ENCODE results near the gene LRP1B.

LRP1B gene

DNA sequence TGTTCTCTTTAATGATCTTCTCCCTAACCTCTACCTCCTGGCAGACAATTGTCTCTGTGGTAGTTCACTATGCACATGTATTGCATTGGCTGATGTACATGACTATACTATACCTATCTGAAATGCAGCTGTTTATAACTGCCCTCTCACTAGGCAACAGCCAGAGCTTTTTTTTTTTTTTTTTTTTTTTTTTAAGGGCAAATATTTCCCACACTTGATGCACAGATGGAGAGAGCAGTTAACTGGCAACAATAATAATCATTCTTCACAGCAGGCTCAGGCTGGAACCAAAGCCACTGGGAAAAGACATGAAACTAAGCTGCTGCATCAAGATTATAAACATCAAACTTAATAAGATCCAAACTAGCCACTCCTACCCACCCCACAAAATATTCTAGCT is 707.7 kb downstream of the LRP1B start:
- no peak overlapping the region for H3K9ac ChIP-seq (ENCODE audit: low read length)
- no peaks in the 10 kb centered on the region for H3K27me3 ChIP-seq (replicated peaks; ENCODE audit: control insufficient read depth, insufficient read depth, low read length)
- no peak overlapping the region for H3K4me3 ChIP-seq (ENCODE audit: low read length)
- no peaks in the 10 kb centered on the region for H3K4me1 ChIP-seq (ENCODE audit: control insufficient read depth, insufficient read depth, low read length)
- no peaks in the 10 kb centered on the region for H3K9me3 ChIP-seq (ENCODE audit: control insufficient read depth, low read length)
- no peaks in the 10 kb centered on the region for H3K36me3 ChIP-seq (ENCODE audit: control insufficient read depth, insufficient read depth, low read length, severe bottlenecking)
- no peak for DNase-seq (ENCODE audit: low read depth)

DNA sequence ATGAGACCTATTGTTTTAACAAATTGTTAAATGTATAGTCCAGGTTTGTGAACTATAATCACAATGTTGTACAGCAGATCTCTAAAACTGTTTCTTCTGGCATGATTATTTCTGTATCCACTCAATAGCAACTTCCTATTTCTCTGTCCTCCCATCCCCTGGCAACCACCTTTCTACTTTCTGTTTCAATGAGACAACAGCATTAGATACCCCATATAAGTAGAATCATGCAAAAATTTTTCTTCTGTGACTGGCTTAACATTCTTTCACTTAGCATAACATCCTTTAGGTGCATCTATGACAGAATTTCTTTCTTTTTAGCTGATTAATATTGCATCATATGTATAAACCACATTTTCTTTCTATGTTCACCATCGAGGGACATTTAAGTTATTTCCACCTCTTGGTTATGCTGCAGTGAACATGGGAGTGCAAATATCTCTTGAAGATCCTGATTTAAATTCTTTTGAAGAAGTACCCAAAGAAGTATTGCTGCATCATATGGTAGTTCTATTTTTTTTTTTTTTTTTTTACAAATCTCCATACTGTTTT is 713.5 kb downstream of the LRP1B start:
- H3K9ac ChIP-seq (ENCODE audit: low read length), result no peak overlapping the region
- H3K4me3 ChIP-seq (ENCODE audit: low read length), result no peak overlapping the region
- no peak for DNase-seq (ENCODE audit: low read depth)
- H3K36me3 ChIP-seq (ENCODE audit: control insufficient read depth, insufficient read depth, low read length, severe bottlenecking), result no peaks in the 10 kb centered on the region
- H3K4me1 ChIP-seq (ENCODE audit: control insufficient read depth, insufficient read depth, low read length), result no peaks in the 10 kb centered on the region
- no peaks in the 10 kb centered on the region for H3K27me3 ChIP-seq (replicated peaks; ENCODE audit: control insufficient read depth, insufficient read depth, low read length)
- H3K9me3 ChIP-seq (ENCODE audit: control insufficient read depth, low read length), result no peaks in the 10 kb centered on the region

DNA sequence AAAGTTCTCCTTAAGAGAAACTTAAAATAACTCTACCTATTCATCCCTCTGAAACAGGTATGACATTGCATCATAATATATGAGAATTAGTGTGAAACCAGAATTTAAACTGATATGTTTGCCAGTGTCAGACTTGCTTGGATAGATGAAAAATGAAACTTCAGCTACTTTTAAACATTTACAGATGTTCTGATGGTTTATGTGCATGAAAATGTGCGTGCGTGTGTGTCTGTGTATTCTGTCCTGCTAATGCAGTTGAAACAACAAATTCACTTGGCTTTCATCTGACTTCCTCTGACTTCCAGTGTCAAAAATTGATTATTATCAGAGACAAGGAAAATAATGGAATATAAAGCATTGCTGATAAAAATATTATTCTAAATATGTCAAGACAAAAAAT is 719.4 kb downstream of the LRP1B start:
- Histone ChIP-seq H3K9me3 (ENCODE audit: control insufficient read depth, low read length) (no peaks in the 10 kb centered on the region), H3K36me3 (ENCODE audit: control insufficient read depth, insufficient read depth, low read length, severe bottlenecking) (no peaks in the 10 kb centered on the region), H3K4me3 (ENCODE audit: low read length) (no peak overlapping the region), H3K4me1 (ENCODE audit: control insufficient read depth, insufficient read depth, low read length) (no peaks in the 10 kb centered on the region), H3K9ac (ENCODE audit: low read length) (no peak overlapping the region), H3K27me3 (replicated peaks; ENCODE audit: control insufficient read depth, insufficient read depth, low read length) (no peaks in the 10 kb centered on the region)
- peak; percentile 38 for DNase-seq (ENCODE audit: low read depth)

DNA sequence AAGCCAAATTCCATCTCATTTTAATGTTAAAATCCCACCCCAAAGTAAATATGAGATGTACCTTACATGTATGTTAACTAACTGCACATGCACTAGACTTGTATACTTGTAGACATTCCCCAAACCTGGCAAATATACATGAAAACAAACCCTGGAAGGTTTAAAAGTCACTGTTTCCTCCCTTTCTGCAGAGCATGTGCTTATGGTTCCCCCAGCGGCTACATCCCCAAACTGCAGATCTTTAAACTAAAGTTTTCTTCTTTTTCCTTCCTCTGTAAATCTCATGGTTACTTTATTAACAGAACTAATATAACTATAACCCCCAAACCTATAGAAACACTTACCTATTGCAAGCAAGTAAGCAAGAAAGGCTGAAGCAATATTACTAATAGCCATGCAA is 731.5 kb downstream of the LRP1B start:
- Histone ChIP-seq H3K36me3 (ENCODE audit: control insufficient read depth, insufficient read depth, low read length, severe bottlenecking) (no peaks in the 10 kb centered on the region), H3K27me3 (replicated peaks; ENCODE audit: control insufficient read depth, insufficient read depth, low read length) (no peaks in the 10 kb centered on the region), H3K9me3 (ENCODE audit: control insufficient read depth, low read length) (no peaks in the 10 kb centered on the region), H3K9ac (ENCODE audit: low read length) (no peak overlapping the region), H3K4me1 (ENCODE audit: control insufficient read depth, insufficient read depth, low read length) (no peaks in the 10 kb centered on the region), H3K4me3 (ENCODE audit: low read length) (no peak overlapping the region)
- peak; percentile 18 for DNase-seq (ENCODE audit: low read depth)

DNA sequence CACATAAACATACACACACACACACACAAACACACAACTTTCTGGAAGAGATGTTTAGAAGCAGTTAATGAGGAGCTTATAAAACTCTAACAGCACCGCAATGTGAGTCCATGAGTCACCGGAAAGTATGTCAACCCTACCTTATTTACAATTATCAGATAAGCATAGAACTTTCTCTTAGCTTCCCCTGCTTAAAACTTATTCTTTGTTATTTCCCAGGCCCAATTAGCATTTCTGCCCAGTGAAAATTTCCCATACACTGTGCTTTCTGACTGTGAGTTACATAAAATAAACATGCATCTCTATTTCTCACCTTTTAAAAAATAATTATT is 737.6 kb downstream of the LRP1B start:
- peak; percentile 48 for DNase-seq (ENCODE audit: low read depth)
- H3K4me3 ChIP-seq (ENCODE audit: low read length), result no peak overlapping the region

DNA sequence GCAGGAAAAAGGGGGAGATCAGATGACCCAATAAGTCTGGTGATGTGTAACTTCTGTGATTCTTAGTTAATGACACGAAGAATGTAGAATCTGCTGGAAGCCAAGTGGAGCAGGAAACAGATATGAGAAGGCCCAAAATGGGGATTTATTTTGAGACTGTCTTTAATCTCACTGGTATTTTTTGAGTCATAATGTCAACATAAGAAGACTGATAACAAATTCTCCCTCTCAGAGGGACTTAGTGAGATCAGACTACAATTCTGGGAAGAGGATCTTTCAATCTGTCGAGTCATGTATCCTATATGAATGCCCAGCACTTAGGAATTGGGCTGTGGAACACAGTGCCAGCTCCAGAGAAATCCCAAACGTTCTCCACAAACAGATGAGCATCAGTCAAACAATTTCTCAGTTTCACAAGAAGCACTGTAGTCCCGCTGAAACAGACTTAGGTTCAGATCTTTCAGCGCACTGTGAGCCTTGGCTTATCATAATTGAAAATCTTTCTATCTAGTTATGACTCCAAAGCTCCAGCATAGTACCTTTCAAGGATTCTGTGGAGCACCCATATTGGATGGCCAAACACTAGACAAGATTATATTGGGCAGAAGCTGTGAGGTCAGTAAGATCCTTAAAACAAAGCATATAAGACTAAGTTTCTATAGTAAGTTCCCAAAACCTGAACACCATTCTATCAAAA is 738.2 kb downstream of the LRP1B start:
- H3K9ac ChIP-seq (ENCODE audit: low read length), result no peak overlapping the region
- H3K9me3 ChIP-seq (ENCODE audit: control insufficient read depth, low read length), result no peaks in the 10 kb centered on the region
- DNase-seq (ENCODE audit: low read depth), result peak; percentile 61
- no peaks in the 10 kb centered on the region for H3K36me3 ChIP-seq (ENCODE audit: control insufficient read depth, insufficient read depth, low read length, severe bottlenecking)
- H3K4me1 ChIP-seq (ENCODE audit: control insufficient read depth, insufficient read depth, low read length), result peaks cover 4% of the 10 kb centered on the region
- no peaks in the 10 kb centered on the region for H3K27me3 ChIP-seq (replicated peaks; ENCODE audit: control insufficient read depth, insufficient read depth, low read length)
- H3K4me3 ChIP-seq (ENCODE audit: low read length), result no peak overlapping the region

More for the DNA sequence above, 737.6 kb downstream of the LRP1B start:
- Histone ChIP-seq H3K36me3 (ENCODE audit: control insufficient read depth, insufficient read depth, low read length, severe bottlenecking) (no peaks in the 10 kb centered on the region), H3K9me3 (ENCODE audit: control insufficient read depth, low read length) (no peaks in the 10 kb centered on the region), H3K27me3 (replicated peaks; ENCODE audit: control insufficient read depth, insufficient read depth, low read length) (no peaks in the 10 kb centered on the region), H3K4me1 (ENCODE audit: control insufficient read depth, insufficient read depth, low read length) (peaks cover 4% of the 10 kb centered on the region), H3K9ac (ENCODE audit: low read length) (no peak overlapping the region)

DNA sequence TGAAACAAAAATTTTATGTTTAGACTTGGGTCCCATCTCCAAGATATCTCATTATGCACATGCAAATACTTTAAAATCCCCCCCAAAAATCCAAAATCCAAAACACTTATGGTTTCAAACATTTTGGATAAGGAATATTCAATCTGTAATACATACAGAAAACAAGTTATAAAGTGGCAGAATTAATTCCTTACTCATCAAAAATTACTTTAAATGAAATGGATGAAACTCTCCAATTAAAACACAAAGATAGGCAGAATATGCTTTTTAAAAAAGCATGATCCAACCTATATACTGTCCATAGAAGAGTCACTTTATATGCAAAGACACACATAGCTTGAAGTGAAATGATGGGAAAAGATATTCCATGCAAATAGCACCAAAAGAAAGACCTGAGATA is 744.6 kb downstream of the LRP1B start:
- H3K4me1 ChIP-seq (ENCODE audit: control insufficient read depth, insufficient read depth, low read length), result no peaks in the 10 kb centered on the region
- no peak for DNase-seq (ENCODE audit: low read depth)
- no peaks in the 10 kb centered on the region for H3K9me3 ChIP-seq (ENCODE audit: control insufficient read depth, low read length)
- H3K27me3 ChIP-seq (replicated peaks; ENCODE audit: control insufficient read depth, insufficient read depth, low read length), result no peaks in the 10 kb centered on the region
- no peak overlapping the region for H3K9ac ChIP-seq (ENCODE audit: low read length)
- H3K36me3 ChIP-seq (ENCODE audit: control insufficient read depth, insufficient read depth, low read length, severe bottlenecking), result no peaks in the 10 kb centered on the region
- no peak overlapping the region for H3K4me3 ChIP-seq (ENCODE audit: low read length)

DNA sequence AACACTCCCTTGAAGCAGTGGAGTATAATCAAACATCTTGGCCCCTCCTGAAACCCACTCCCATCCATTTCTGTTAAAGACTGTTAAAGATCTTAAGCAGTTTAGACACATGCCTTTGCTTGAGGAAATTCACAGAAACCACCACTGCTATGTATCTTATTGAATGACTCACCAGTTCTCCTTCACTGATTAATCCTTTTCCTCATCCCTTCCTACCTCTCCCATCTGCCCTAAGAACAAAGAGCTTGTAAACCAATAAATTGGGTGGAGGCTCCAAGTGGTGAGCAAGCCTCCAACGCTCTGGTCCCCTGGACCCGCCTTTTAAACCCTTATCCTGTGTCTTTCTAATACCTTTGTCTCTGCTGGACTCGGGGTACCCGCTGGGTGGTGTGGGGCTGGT is 746.1 kb downstream of the LRP1B start:
- Histone ChIP-seq H3K4me3 (ENCODE audit: low read length) (no peak overlapping the region), H3K36me3 (ENCODE audit: control insufficient read depth, insufficient read depth, low read length, severe bottlenecking) (no peaks in the 10 kb centered on the region), H3K4me1 (ENCODE audit: control insufficient read depth, insufficient read depth, low read length) (no peaks in the 10 kb centered on the region), H3K9me3 (ENCODE audit: control insufficient read depth, low read length) (peaks cover under 1% of the 10 kb centered on the region), H3K27me3 (replicated peaks; ENCODE audit: control insufficient read depth, insufficient read depth, low read length) (no peaks in the 10 kb centered on the region), H3K9ac (ENCODE audit: low read length) (no peak overlapping the region)
- DNase-seq (ENCODE audit: low read depth), result peak; percentile 15

DNA sequence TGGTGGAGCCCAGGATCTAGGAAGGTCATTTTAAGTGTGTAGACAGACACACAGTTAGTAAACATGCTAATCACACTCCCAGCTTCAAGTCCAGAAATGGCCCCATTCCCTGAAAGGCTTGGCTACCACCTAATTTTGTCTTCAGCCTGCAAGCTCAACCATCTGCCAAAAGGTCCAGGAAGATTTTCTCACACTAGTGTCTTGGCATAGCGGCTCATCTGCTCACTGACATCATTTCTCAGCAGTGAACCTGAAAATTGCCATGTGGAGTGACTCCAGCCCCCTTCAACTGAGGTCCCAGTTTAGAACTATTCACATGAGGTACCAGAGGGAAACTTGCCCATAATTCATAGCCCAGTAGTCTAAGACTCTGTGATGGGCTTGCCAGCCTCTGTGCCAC is 748.9 kb downstream of the LRP1B start:
- Histone ChIP-seq H3K9ac (ENCODE audit: low read length) (no peak overlapping the region), H3K36me3 (ENCODE audit: control insufficient read depth, insufficient read depth, low read length, severe bottlenecking) (no peaks in the 10 kb centered on the region), H3K9me3 (ENCODE audit: control insufficient read depth, low read length) (peaks cover 14% of the 10 kb centered on the region), H3K4me1 (ENCODE audit: control insufficient read depth, insufficient read depth, low read length) (no peaks in the 10 kb centered on the region), H3K27me3 (replicated peaks; ENCODE audit: control insufficient read depth, insufficient read depth, low read length) (no peaks in the 10 kb centered on the region), H3K4me3 (ENCODE audit: low read length) (no peak overlapping the region)
- no peak for DNase-seq (ENCODE audit: low read depth)

DNA sequence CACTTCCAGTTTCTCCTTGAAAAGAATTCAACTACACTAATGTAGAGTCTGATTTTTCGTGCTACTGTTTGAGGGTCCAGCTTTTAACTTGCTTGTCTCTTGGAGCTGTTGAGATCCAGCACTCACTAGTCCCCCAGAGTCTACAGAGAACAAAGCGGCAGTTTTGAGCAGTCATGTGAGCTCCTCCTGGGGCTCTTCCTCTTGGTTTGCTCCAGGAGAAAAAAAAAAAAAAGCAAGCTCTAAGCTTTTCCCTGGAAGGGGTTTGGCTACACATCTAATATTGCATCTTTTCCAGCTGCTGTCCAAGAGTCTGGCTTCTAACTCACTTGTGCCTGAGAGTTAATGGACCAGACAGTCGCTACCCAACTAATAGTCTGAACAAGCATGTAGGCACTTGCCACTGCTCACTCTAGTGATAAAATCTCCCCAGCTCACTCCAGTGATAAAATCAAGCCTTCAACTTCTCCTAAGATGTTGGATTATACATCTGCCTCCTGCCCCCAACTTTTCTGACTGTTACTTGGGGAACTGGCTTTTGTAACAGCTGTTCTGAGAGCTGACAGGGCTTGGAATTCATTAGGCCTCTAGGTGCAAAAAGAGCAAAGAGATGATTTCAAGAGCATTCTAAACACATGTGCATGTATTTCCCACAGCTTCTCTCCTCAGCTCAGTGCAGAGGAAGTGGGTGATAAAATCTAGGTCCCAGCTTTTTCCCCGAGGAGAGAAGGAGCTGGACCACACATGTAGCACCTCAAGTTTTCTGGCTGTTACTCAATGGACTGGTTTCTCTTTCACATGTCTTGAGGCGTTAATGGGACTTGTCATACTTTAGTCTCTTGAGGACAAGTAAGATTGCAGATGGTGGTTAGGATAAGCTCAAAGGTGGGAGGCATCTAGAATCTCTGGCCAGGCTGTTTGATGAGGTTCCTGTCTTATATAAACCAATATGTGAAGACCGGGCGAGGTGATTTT is 750.5 kb downstream of the LRP1B start:
- Histone ChIP-seq H3K4me3 (ENCODE audit: low read length) (no peak overlapping the region), H3K4me1 (ENCODE audit: control insufficient read depth, insufficient read depth, low read length) (no peaks in the 10 kb centered on the region), H3K36me3 (ENCODE audit: control insufficient read depth, insufficient read depth, low read length, severe bottlenecking) (no peaks in the 10 kb centered on the region), H3K27me3 (replicated peaks; ENCODE audit: control insufficient read depth, insufficient read depth, low read length) (no peaks in the 10 kb centered on the region), H3K9me3 (ENCODE audit: control insufficient read depth, low read length) (peaks cover 14% of the 10 kb centered on the region), H3K9ac (ENCODE audit: low read length) (no peak overlapping the region)
- DNase-seq (ENCODE audit: low read depth), result no peak

DNA sequence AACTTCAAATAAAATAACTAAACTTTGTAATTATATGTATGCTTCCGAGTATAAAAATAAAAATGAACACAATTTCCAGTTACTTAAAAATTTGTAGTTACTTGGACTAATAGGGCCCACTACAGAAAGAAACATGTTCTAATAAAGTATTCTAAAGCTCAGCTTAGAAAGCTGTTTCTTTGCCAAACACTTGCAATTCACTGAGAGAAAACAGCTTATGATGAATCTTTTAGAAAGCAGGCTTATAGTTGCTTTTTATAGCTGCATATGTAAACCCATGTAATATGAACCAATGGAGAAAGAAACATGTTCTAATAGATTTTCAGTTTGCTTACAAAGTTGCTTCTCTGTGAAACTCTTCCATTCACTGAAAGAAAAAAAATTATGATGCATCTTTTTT is 766.0 kb downstream of the LRP1B start:
- no peaks in the 10 kb centered on the region for H3K27me3 ChIP-seq (replicated peaks; ENCODE audit: control insufficient read depth, insufficient read depth, low read length)
- peaks cover 10% of the 10 kb centered on the region for H3K4me1 ChIP-seq (ENCODE audit: control insufficient read depth, insufficient read depth, low read length)

More for the DNA sequence above, 766.0 kb downstream of the LRP1B start:
- peak; percentile 12 for DNase-seq (ENCODE audit: low read depth)
- Histone ChIP-seq H3K9ac (ENCODE audit: low read length) (no peak overlapping the region), H3K36me3 (ENCODE audit: control insufficient read depth, insufficient read depth, low read length, severe bottlenecking) (no peaks in the 10 kb centered on the region), H3K9me3 (ENCODE audit: control insufficient read depth, low read length) (no peaks in the 10 kb centered on the region), H3K4me3 (ENCODE audit: low read length) (no peak overlapping the region)
